Measurements from ENCODE around the gene CLTB.
"Not testable (repeated sequence)": the region's sequence is repeated elsewhere in the genome, so short reads cannot be mapped to it uniquely, and the experiment has no call there.

The CLTB gene

DNA sequence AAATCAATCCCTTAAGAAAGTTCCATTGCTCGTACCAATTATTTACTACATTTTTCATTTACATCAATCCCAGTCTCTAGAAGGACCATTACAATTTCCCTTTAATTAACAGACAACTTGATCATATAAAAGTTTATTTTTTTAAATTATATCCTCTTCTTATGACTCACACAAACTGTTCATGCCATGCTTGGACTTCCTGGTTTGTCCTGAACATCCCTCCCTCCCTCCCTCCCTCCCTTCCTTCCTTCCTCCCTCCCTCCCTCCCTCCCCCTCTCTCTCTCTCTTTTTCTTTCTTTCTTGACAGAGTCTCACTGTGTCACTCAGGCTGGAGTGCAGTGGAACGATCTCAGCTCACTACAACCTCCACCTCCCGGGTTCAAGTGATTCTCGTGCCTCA lies 11.6 kb upstream of the CLTB start:
- no peak for DNase-seq (ENCODE audit: extremely low read depth in 1 of 2, low read depth in 1 of 2)

DNA sequence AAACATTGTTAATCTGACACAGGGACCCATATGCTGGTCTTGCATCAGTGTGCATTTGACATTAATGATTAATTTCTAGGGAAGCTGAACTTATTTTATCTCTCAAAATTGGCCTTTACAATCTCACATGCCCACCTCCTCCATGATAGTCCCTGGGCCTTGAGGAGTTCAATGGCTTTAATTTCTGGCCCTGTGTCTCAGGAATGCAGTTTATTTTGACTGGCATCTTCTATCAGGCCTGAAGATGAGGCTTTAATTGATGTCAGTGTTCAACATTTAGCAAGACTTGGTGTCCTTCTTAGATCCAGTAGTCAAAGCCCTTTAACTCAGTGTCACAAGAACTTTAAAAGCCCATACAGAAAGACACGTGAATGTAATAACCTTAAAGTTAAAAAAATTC lies 10.5 kb upstream of the CLTB start:
- no peak for DNase-seq (ENCODE audit: extremely low read depth in 1 of 2, low read depth in 1 of 2)

DNA sequence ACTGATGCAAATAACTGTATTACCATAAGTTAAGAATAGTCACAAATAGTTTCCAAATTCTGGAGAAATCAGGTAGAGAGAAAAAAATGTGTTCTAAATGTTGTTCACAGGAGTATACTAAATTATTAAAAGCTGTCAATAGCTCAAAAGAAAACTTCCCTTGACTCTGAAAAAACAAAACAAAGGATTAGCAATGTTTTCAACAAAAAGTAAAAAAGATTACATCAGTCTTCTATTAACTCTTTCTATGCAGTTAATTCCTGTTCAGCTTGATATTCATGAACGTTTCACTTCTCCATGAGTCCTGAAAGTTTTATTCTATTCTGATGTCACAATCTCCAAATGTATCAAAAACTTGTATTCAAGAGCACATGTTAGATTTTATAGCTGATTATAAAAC lies 9.5 kb upstream of the CLTB start:
- no peak for DNase-seq (ENCODE audit: extremely low read depth in 1 of 2, low read depth in 1 of 2)

DNA sequence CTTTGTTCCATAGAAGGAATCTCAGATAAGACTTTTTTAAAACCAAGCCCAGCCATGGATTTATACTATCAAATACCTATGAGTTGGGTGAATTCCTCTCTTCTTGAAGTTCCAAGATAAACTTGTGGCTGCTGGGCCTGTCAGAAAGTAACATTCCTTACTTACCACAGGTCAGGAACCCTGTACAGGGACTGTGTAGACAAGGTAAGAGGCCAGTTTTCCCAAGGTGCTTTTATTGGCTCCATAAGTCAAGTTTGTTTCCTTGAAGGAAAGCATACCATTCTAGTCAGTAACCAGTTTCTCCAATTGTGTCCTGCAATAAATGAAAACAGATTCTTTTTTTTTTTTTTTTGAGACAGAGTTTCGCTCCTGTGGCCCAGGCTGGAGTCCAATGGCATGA lies 8.8 kb upstream of the CLTB start:
- no peak for DNase-seq (ENCODE audit: extremely low read depth in 1 of 2, low read depth in 1 of 2)

DNA sequence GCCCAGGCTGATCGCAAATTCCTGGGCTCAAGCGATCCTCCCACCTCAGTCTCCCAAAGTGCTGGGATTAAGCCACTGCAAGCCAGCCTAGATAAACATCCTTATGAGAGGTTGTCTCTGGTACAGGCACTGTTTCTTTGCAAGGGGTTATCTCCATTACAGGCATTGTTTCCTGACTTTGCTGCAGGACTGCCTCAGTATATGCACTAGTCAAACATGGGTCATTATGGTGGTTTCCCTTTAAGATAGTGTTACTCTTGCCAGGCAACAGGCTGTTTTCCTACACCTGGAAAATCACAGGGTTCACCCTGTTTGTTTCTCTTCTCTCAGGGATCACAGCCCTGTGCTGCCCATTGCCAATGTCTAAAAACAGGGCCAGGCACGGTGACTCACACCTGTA lies 7.8 kb upstream of the CLTB start:
- no peak for DNase-seq (ENCODE audit: extremely low read depth in 1 of 2, low read depth in 1 of 2)

DNA sequence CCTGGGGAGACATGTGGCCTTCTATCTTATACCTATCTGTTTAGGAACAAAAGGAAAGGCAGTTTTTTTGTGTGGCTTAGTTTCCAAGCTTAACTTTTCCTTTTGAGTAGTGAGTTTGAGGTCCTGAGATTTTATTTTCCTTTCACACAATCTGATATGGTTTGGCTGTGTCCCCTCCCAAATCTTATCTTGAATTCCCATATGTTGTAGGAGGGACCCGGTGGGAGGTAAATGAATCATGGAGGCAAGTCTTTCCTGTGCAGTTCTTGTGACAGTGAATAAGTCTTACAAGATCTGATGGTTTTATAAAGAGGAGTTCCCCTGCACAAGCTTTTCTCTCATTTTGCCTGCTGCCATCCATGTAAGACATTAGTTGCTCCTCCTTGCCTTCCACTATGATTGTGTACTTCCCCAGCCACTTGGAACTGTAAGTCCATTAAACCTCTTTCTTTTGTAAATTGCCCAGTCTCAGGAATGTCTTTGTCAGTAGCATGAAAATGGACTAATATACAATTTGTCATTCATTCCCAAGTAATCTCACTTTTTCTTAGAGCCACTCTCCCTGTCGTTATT lies 4.7 kb upstream of the CLTB start:
- no peak for DNase-seq (ENCODE audit: extremely low read depth in 1 of 2, low read depth in 1 of 2)

DNA sequence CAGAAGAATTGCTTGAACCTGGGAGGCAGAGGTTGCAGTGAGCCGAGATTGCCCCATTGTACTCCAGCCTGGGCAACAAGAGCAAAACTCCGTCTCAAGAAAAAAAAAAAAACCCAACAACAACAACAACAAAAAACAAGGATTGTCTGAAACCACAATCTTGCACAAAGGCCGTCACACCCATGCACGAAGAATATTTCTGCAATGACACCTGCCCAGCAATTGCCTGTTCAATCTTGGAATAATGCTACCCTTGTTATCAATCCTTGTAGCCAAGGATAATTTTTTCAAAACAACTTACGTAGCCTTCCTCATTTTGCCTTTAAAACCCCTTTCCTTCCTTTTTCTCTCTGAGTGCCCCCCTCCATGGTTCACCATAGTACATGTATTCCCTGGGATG lies 3.7 kb upstream of the CLTB start:
- DNase-seq (ENCODE audit: extremely low read depth in 1 of 2, low read depth in 1 of 2) = no peak

DNA sequence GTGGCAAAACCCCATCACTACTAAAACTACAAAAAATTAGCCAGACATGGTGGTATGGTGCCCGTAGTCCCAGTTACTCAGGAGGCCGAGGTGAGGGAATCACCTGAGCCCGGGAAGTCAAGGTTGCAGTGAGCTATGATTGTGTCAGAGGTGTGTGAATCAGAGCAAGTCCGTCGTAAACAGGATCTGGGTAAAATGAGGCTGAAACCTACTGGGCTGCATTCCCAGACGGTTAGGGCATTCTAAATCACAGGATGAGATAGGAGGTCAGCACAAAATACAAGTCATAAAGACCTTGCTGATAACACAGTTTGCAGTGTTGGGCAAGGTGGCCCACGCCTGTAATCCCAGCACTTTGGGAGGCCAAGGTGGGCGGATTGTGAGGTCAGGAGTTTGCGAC lies 1.9 kb upstream of the CLTB start:
- DNase-seq (ENCODE audit: extremely low read depth in 1 of 2, low read depth in 1 of 2) = no peak

DNA sequence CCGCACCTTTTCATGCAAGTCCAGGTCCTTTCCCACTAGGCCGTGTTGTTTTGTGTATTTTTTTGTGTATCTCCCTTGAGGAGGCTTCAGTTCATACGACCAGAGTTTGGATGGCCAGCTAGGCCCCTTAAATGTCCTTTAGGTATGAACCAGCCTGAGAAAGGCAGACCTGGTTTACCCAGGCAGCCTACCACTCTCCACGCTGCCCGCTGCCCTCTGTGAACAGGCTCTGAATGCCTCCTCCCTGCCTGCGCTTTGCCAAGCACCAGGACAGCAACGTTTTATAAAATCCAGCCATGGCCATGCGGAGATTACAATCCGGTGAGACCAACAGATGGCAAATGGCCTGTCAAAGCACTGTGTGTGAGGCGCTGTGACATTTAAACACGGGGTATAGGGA lies 626 bp upstream of the CLTB start:
- no peak for DNase-seq (ENCODE audit: extremely low read depth in 1 of 2, low read depth in 1 of 2)

DNA sequence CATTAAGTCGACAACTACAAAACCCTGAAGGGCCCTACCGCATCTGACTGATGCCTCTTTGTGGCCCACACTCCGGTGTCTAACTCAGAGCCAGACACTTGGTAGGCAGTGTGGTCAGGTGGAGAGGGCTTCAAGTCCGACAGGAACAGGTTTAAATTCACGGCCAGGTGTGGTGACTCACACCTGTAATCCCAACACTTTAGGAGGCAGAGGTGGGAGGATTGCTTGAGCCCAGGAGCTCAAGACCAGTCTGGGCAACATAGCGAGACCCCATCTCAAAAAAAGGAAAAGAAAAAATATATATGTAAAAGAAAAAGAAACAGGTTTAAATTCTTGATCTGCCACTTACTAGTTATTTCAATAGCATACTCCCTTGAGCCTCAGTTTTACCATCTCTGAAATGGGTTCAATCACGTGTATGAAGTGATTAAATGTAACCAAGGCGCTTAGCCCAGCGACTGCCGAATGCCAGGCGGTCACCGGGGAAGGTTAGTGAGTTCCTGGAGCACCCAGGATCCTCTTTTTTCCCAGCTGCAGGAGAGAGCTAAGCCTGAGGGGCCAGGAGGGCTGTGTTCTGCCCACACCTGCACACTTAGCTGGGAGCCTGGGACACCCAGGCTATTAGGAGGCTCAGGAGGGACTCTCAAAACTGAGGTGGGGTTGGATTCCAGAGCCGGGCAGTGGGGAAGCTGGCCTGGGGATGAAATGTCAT lies 943 bp downstream of the CLTB start:
- DNase-seq (ENCODE audit: extremely low read depth in 1 of 2, low read depth in 1 of 2) = no peak

DNA sequence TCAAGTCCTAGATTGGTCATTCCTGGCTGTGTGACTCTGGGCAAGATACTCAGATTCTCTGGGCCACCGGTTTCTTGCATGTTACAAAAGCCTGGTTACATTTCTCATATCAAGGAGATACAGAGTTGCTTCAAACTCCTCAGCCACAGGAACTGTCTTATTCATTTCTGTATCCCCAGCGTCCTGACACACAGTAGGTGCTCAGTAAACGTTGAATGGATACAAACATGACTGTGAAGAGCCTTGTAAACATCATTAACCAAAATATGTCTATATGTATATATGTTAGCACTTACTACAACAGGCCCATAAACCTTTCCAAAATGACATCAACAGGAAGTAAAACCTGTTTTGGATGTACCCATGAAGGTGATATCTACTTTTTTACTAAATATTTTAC lies 1.6 kb downstream of the CLTB start:
- no peak for DNase-seq (ENCODE audit: extremely low read depth in 1 of 2, low read depth in 1 of 2)

DNA sequence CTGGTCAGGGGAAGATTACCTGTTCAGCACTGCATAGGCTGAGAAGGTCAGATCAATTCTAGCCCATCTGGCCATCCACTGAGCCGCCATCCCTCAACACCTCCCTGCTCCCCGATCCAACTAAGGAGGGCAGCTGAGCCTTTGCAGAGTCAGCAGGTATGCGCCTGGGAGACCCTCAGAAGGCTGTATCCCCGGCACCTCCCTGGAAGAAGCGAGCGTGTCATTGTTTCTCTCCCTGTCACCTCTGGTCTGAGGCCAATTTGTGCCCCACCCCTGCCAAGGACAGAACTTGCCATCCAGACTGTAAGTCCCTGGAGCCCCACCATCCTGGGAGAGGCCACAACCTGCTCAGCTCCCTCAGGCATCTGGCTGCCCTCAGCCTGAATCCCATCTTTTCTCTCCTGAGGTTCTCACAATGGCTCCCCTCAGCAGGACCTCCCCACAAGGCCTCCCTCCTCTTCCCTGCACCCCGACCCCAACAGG lies 2.6 kb downstream of the CLTB start:
- no peak for DNase-seq (ENCODE audit: extremely low read depth in 1 of 2, low read depth in 1 of 2)

DNA sequence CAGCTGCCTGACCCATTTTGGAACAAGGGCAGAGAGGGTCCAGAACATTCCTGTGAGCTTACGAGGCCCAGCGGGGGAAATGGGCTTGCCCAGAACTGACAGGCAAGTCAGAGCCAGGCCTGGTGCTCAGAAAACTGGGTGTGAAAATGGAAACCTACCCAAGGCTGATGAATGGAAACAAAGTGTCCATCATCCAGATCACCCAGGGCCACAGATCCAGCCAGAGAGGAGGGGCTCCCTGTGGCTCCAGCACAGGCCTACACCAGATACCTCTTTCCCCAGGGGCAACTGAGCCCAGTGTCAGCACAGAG lies 3.1 kb downstream of the CLTB start:
- DNase-seq (ENCODE audit: extremely low read depth in 1 of 2, low read depth in 1 of 2) = no peak

DNA sequence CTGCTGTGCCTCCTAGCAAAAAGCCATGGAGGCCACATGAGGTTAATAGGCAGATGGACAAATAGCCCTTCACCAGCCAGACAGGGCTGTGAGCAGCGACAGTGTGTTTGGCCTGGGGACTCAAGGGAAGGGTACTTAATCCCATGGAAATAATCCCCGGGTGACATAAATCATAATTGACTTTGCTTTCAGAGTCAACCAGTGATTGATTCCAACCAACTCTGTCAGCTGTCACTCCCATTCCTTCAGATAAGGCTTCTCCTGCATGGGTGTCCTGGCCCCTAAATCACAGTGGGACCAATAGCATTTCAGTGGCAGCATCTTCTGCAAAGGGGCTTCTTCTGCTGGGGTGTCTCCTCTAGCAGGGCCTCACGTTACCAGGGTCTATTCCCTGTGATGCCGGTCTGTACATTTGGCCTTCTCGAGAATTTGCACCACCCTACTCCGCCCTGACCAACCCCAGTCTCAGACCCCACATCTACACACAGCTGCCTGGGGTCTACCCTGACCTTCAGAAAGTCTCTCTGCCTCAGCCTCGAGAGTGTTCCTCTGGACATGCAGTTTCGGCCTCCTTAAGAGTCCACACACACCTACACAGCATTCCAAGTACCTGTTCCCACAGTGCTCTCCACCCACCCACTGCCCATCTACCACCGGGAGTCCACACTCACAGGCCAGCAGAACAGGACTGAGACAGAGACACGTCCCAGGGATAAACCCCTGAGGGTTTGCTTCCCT lies 3.7 kb downstream of the CLTB start:
- DNase-seq (ENCODE audit: extremely low read depth in 1 of 2, low read depth in 1 of 2) = no peak

DNA sequence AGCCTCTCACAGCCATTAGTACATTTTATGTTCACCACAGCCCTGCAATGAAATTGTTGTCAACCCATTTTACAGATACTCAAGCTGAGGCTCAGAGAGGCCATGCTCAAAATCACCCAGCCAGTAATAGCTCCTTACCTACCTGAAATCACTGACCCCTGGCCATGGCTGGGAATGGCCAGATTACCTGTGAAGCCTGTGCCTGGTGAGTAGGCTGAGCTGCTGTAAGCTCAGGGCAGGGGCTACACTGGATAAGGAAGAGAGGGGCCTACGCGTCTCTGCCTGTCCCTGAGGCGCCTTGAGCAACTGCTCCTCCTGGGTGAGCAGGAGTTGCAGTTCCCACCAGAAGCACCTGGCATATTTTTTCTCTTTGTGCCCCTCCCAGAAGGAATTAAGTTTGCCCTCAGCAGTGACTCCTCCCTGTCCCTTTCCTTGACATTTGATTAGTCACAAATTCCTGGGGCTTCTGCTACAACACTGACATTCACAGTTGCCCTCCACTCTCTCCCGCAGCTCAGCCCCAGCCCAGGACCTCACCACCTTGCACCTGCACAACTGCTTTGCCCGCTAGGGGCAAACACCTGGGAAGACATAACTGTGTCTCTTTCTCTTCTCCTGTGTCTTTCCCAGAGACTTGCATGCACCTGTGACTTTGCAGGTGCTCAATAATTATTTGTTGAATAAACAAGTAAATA lies 5.7 kb downstream of the CLTB start:
- DNase-seq (ENCODE audit: extremely low read depth in 1 of 2, low read depth in 1 of 2) = no peak

DNA sequence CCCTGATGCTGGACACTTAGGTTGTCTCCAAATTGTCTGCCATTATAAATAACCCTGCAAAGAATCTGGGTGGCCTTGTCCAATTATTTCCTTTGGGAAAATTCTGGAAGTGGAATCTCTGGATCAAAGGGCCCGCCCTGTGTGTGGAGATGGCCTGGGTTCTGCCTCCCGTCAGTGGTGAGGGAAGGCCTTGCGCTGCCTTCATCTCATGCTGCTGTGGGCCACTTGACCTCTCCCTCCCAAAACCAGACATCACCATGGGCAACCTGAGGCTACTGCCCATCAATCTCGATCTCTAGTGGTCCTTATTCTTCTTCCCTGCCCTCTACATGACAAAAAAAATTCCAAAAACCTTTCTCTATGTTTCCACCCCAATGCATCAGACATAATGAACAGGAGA lies 6.6 kb downstream of the CLTB start:
- DNase-seq (ENCODE audit: extremely low read depth in 1 of 2, low read depth in 1 of 2) = no peak

DNA sequence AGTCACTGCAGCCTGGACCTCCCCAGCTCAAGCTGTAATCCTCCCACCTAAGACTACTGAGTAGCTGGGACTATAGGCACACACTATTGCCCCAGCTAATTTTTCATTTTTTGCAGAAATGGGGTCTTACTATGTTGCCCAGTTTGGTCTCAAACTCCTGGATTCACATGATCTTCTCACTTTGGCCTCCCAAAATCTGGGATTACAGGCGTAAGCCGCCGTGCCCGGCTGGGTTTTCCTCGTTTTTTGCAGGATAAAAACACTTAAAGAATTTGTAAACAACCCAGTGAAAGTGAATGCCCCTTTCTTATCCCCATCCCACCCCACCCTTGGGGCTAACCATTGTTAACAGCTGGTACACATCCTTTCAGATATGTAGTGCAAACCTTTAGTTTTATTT lies 7.7 kb downstream of the CLTB start:
- DNase-seq (ENCODE audit: extremely low read depth in 1 of 2, low read depth in 1 of 2) = no peak

DNA sequence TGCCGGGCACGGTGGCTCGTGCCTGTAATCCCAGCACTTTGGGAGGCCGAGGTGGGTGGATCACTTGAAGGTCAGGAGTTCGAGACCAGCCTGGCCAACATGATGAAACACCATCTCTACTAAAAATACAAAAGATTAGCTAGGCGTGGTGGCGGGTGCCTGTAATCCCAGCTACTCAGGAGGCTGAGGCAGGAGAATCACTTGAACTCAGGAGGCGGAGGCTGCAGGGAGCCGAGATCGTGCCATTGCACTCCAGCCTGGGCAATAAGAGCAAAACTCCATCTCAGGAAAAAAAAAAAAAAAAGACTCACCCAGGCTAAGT lies 8.1 kb downstream of the CLTB start:
- not testable (repeated sequence) for DNase-seq (ENCODE audit: extremely low read depth in 1 of 2, low read depth in 1 of 2)

DNA sequence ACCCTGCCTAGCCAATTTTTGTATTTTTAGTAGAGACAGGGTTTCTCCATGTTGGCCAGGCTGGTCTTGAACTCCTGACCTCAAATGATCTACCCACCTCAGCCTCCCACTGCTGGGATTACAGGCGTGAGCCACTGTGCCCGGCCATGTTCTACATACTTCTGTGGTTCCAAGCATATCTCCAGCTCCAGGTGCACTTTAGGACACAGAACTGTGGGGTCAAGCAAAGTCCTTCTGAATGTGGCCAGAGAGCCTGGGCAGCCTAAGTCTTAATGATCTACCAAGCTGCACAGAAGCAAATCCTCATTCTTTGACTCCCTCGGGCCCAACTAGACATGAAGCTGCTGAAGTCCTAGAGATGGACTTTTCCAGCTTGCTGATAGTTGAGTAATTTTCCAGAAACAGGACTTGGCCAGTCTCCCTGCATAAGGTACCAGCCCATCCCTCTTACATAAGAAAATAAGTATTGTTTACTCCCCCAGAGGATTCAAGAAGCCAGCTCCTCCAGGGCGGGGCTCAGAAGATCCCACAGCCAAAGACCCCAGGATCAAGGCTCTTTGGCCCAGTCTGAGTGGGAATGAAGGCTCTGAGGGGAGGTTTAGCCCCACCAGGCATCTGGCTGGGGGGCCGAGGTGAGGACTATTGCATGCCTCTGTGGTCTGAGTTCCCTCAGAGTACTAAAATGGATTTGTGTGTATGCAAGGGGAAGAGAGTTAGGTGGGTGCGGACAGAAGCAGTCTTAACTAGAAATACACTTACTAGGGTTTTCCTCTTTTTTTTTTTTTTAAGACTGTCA lies 8.7 kb downstream of the CLTB start:
- DNase-seq (ENCODE audit: extremely low read depth in 1 of 2, low read depth in 1 of 2) = no peak

DNA sequence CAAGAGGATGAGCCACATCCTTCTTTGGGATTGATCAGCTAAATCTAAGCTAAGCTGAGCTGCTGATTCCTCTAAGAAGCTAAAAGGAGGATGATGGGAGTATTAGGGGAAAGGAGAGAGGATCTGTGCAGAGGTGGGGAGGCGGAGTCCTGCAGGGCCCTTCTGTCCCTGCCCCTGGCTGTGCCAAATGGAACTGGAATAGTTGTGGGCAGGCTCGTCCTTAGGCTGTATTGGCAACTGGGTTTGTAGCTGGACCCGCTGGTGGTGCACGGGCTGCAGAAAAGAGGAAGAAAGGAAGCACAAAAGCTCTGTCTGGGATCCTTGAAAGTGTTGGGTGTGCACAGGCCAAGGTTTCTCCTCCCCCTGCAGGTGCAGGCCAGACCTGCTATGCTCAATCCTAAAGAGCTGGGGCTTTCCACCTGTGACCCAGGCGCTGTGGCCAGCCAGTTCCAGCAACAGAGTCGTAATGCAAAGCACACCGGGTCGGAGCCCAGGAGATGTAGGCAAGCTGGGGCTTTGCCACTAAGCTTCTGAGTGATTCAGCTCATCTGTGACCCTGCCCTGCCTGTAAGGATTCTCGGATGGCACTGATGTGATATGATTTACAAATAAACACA lies 9.8 kb downstream of the CLTB start:
- DNase-seq (ENCODE audit: extremely low read depth in 1 of 2, low read depth in 1 of 2) = no peak

Data from activated CD8-positive, alpha-beta memory T cell treated with anti-CD3 and anti-CD28 coated beads for 1 hour (primary cell).